Type B pancreatic cell (in vitro differentiated cells): Measurements from ENCODE around the gene KATNB1. TPM values are rescaled to one million over a fixed set of nuclear protein-coding genes. Genes with fewer than 3 reads are reported as not detected.

Source experiments
- DNase-seq: peaks from one replicate; pipeline ENCODE4 v3.0.0; 2021; ENCODE audit warnings: mixed read lengths; ENCODE audit not compliant: unreplicated experiment; ENCODE audit errors: extremely low spot score
- H3K27ac Mint-ChIP-seq: 2 replicates; pipeline ENCODE4 v1.8.0; 2021; ENCODE audit warnings: mild to moderate bottlenecking, mixed read lengths
- H3K27me3 Mint-ChIP-seq: 2 replicates; pipeline ENCODE4 v1.8.0; 2021; ENCODE audit warnings: mixed read lengths
- H3K36me3 Mint-ChIP-seq: 2 replicates; pipeline ENCODE4 v1.8.0; 2021; ENCODE audit warnings: mixed read lengths
- H3K4me1 Mint-ChIP-seq: one replicate; pipeline ENCODE4 v1.8.0; 2021; ENCODE audit warnings: mixed read lengths; ENCODE audit not compliant: unreplicated experiment
- H3K4me3 Mint-ChIP-seq: 2 replicates; pipeline ENCODE4 v1.8.0; 2021; ENCODE audit warnings: mild to moderate bottlenecking, mixed read lengths
- H3K9me3 Mint-ChIP-seq: 2 replicates; pipeline ENCODE4 v1.8.0; 2021; ENCODE audit warnings: mixed read lengths
- CTCF ChIP-seq: fragments of 200-600 bp; sonication (generic); conservative IDR thresholded peaks from 2 replicates; pipeline ENCODE4 v1.5.0; 2021; ENCODE audit warnings: antibody characterized with exemption, mild to moderate bottlenecking
- total RNA-seq: library from RNA; stranded (reverse); gene quantifications from 2 replicates; pipeline ENCODE4 v1.2.1, GENCODE V29; 2021; ENCODE audit warnings: low replicate concordance

KATNB1 gene
- total RNA-seq, 1 donor from 2014 or later, result 31.7 TPM

- no peak for DNase-seq
- Mint-ChIP-seq H3K36me3 (no peaks in the 10 kb centered on the region), H3K4me3 (no peak overlapping the region), H3K4me1 (peaks cover 21% of the 10 kb centered on the region), H3K9me3 (no peaks in the 10 kb centered on the region), H3K27me3 (no peaks in the 10 kb centered on the region), H3K27ac (no peak overlapping the region)
- no peak for TF ChIP-seq CTCF
Observed at GRCh38 chr16:57689762-57690558, 45.6 kb upstream of the KATNB1 start.

GRCh38 chr16:57690782-57691471, 44.6 kb upstream of the KATNB1 start:
- DNase-seq, result no peak
- no peak for TF ChIP-seq CTCF
- no peaks in the 10 kb centered on the region for H3K9me3 Mint-ChIP-seq

GRCh38 chr16:57692636-57693035, 42.9 kb upstream of the KATNB1 start:
- Mint-ChIP-seq H3K4me3 (no peak overlapping the region), H3K4me1 (peaks cover 21% of the 10 kb centered on the region), H3K27me3 (no peaks in the 10 kb centered on the region), H3K27ac (no peak overlapping the region), H3K36me3 (no peaks in the 10 kb centered on the region), H3K9me3 (no peaks in the 10 kb centered on the region)
- DNase-seq, result no peak
- no peak for TF ChIP-seq CTCF

More at GRCh38 chr16:57690782-57691471, 44.6 kb upstream of the KATNB1 start:
- H3K36me3 Mint-ChIP-seq, result no peaks in the 10 kb centered on the region
- H3K4me3 Mint-ChIP-seq, result no peak overlapping the region
- no peaks in the 10 kb centered on the region for H3K27me3 Mint-ChIP-seq
- H3K27ac Mint-ChIP-seq, result no peak overlapping the region
- H3K4me1 Mint-ChIP-seq, result peaks cover 21% of the 10 kb centered on the region

GRCh38 chr16:57693550-57693949, 42.0 kb upstream of the KATNB1 start:
- no peak for DNase-seq
- Mint-ChIP-seq H3K4me1 (peaks cover 21% of the 10 kb centered on the region), H3K27me3 (no peaks in the 10 kb centered on the region), H3K36me3 (no peaks in the 10 kb centered on the region), H3K4me3 (no peak overlapping the region), H3K9me3 (no peaks in the 10 kb centered on the region), H3K27ac (no peak overlapping the region)
- no peak for TF ChIP-seq CTCF

GRCh38 chr16:57694231-57694724, 41.3 kb upstream of the KATNB1 start:
- Mint-ChIP-seq H3K4me1 (peaks cover 16% of the 10 kb centered on the region), H3K36me3 (no peaks in the 10 kb centered on the region), H3K27ac (no peak overlapping the region), H3K27me3 (no peaks in the 10 kb centered on the region), H3K9me3 (no peaks in the 10 kb centered on the region), H3K4me3 (peak overlapping the region; percentile 86)
- TF ChIP-seq CTCF, result no peak
- no peak for DNase-seq
